Calu3 (cell line): ENCODE measurements around the gene RBPJ. TPM values are rescaled to one million over a fixed set of nuclear protein-coding genes. Genes with fewer than 3 reads are reported as not detected.
"Not testable (repeated sequence)": the region's sequence is repeated elsewhere in the genome, so short reads cannot be mapped to it uniquely, and the experiment has no call there.

Source experiments
- BruUV-seq: library from RNA; stranded (reverse); fragments of 400-500 nt; replicated peaks from 2 replicates; lab custom pipeline; 2021; lab: Mats Ljungman, UMichigan
- CTCF ChIA-PET: fragments of 300-600 bp; sonication (Branson Sonifier 250); formaldehyde crosslinking; loops from one replicate; lab custom pipeline; 2022; ENCODE audit warnings: antibody characterized with exemption; lab: Charles Lee
- DNase-seq: peaks from one replicate; pipeline ENCODE4 v3.0.0; 2022
- H3K27ac Mint-ChIP-seq: one replicate; pipeline ENCODE4 v1.8.0; 2022; ENCODE audit warnings: mixed read lengths; ENCODE audit not compliant: unreplicated experiment
- H3K27me3 Mint-ChIP-seq: one replicate; pipeline ENCODE4 v1.8.0; 2022; ENCODE audit warnings: mixed read lengths; ENCODE audit not compliant: unreplicated experiment
- H3K36me3 Mint-ChIP-seq: one replicate; pipeline ENCODE4 v1.8.0; 2022; ENCODE audit warnings: mild to moderate bottlenecking, moderate library complexity, mixed read lengths; ENCODE audit not compliant: insufficient read depth, unreplicated experiment
- H3K4me1 Mint-ChIP-seq: one replicate; pipeline ENCODE4 v1.8.0; 2022; ENCODE audit warnings: mild to moderate bottlenecking, low read depth, mixed read lengths; ENCODE audit not compliant: unreplicated experiment
- H3K4me3 Mint-ChIP-seq: one replicate; pipeline ENCODE4 v1.8.0; 2022; ENCODE audit warnings: mild to moderate bottlenecking, low read depth, moderate library complexity, mixed read lengths; ENCODE audit not compliant: unreplicated experiment
- H3K9me3 Mint-ChIP-seq: one replicate; pipeline ENCODE4 v1.8.0; 2022; ENCODE audit warnings: low read depth, mixed read lengths; ENCODE audit not compliant: unreplicated experiment
- CTCF ChIP-seq: fragments of 200-600 bp; IDR thresholded peaks from one replicate; pipeline ENCODE4 v1.8.0; 2022; ENCODE audit warnings: antibody characterized with exemption; ENCODE audit not compliant: unreplicated experiment
- intact Hi-C: fragments of 100-400 bp; cut with micrococcal nuclease; formaldehyde crosslinking; loops from one replicate; pipeline ENCODE4 v1.10.0; 2022; ENCODE audit not compliant: unreplicated experiment
- total RNA-seq: library from RNA; stranded (reverse); gene quantifications from 2 replicates; pipeline ENCODE4 v1.2.3, GENCODE V29; 2022

Gene RBPJ
- total RNA-seq, 1 experiment from 2014 or later: 56.3 TPM

GRCh38 chr4:26310264-26310663 lies 10.6 kb upstream of the RBPJ start:
- no peaks in the 10 kb centered on the region for H3K27me3 Mint-ChIP-seq
- H3K27ac Mint-ChIP-seq: no peak overlapping the region
- CTCF ChIA-PET: no interaction called here
- intact Hi-C loops: loop anchor here (10.0 kb wide), 1 partner anchor 85 kb away; no protein-coding TSS in a partner anchor
- no peaks in the 10 kb centered on the region for H3K36me3 Mint-ChIP-seq
- DNase-seq: no peak
- H3K4me1 Mint-ChIP-seq: no peaks in the 10 kb centered on the region
- H3K4me3 Mint-ChIP-seq: no peak overlapping the region
- no peaks in the 10 kb centered on the region for H3K9me3 Mint-ChIP-seq
- no peak for TF ChIP-seq CTCF
- BruUV-seq: no TSS peak

GRCh38 chr4:26311633-26312032 lies 9.2 kb upstream of the RBPJ start:
- Mint-ChIP-seq H3K4me1 (no peaks in the 10 kb centered on the region), H3K27ac (no peak overlapping the region), H3K4me3 (no peak overlapping the region), H3K27me3 (no peaks in the 10 kb centered on the region), H3K9me3 (no peaks in the 10 kb centered on the region), H3K36me3 (no peaks in the 10 kb centered on the region)
- TF ChIP-seq CTCF: no peak
- no peak for DNase-seq
- CTCF ChIA-PET: no interaction called here
- intact Hi-C loops: loop anchor here (10.0 kb wide), 1 partner anchor 87 kb away; no protein-coding TSS in a partner anchor
- no TSS peak for BruUV-seq

GRCh38 chr4:26315316-26315932 lies 5.4 kb upstream of the RBPJ start:
- peaks cover 18% of the 10 kb centered on the region for H3K36me3 Mint-ChIP-seq
- BruUV-seq, H3K9me3 Mint-ChIP-seq, CTCF ChIA-PET, DNase-seq, H3K27me3 Mint-ChIP-seq, H3K27ac Mint-ChIP-seq, H3K4me1 Mint-ChIP-seq, H3K4me3 Mint-ChIP-seq: not testable (repeated sequence)
- intact Hi-C loops: loop anchor here (10.0 kb wide), 1 partner anchor 91 kb away; no protein-coding TSS in a partner anchor

GRCh38 chr4:26317766-26318165 lies 3.0 kb upstream of the RBPJ start:
- no peak for TF ChIP-seq CTCF
- Mint-ChIP-seq H3K4me1 (no peaks in the 10 kb centered on the region), H3K36me3 (peaks cover 36% of the 10 kb centered on the region), H3K27ac (no peak overlapping the region), H3K27me3 (no peaks in the 10 kb centered on the region), H3K9me3 (peaks cover 9% of the 10 kb centered on the region), H3K4me3 (peak overlapping the region; percentile 86)
- CTCF ChIA-PET: interaction anchor here (1.3 kb wide), 1 partner anchor 93 kb away, joined by 5 read pairs; no protein-coding TSS in a partner anchor
- DNase-seq: no peak
- BruUV-seq: no TSS peak
- intact Hi-C loops: loop anchor here (10.0 kb wide), 1 partner anchor 93 kb away; no protein-coding TSS in a partner anchor

GRCh38 chr4:26319467-26319948 lies 1.3 kb upstream of the RBPJ start:
- CTCF ChIA-PET: interaction anchor here (0.6 to 1.5 kb wide), 6 partner anchors 11 to 866 kb away, joined by 3 to 7 read pairs (median 4); no protein-coding TSS in a partner anchor
- intact Hi-C loops: loop anchor here (10.0 kb wide), 1 partner anchor 95 kb away; no protein-coding TSS in a partner anchor
- H3K4me1 Mint-ChIP-seq: no peaks in the 10 kb centered on the region

More at GRCh38 chr4:26319467-26319948, 1.3 kb upstream of the RBPJ start:
- peaks cover 9% of the 10 kb centered on the region for H3K9me3 Mint-ChIP-seq
- peak overlapping the region; percentile 86 for H3K4me3 Mint-ChIP-seq
- H3K27me3 Mint-ChIP-seq: no peaks in the 10 kb centered on the region
- no TSS peak for BruUV-seq
- no peak for TF ChIP-seq CTCF
- H3K27ac Mint-ChIP-seq: peak overlapping the region; percentile 89
- DNase-seq: peak; percentile 95
- H3K36me3 Mint-ChIP-seq: peaks cover 36% of the 10 kb centered on the region
